ENCODE results near the gene AKR1B15. TPM values are rescaled to one million over a fixed set of nuclear protein-coding genes. Genes with fewer than 3 reads are reported as not detected.

Gene AKR1B15
- total RNA-seq: under 1 TPM in 1 of 2 donors, not detected in 1; 0.20 TPM

DNA sequence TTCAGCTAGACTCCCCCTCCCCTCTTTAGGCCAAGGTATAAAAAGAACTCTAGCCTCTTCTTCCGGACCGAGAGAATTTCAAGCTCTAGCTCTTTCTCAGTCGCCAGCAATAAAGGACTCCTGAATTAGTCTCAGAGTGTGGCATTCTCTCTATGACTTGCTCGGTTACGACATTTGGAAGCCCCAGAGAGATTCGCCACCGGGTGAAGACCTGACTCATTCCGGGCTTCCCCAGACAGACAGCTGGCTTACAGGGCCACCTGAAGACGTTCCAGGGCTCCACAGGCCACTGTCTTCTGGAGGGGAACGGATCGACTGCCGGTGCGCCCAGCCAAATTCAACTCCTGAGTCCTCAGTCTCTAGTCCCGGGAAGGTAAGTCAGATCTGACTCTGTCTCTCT, at the start of gene AKR1B15:
Gene AKR1B15, plus strand, starts transcription at position 234 of the 400 bp plus-strand sequence. CDS start 15,510 bp downstream, outside the sequence.
- H3K9me3 ChIP-seq: no peaks in the 10 kb centered on the region
- no peak within 1 kb of the TSS for H3K4me3 ChIP-seq
- H3K27ac ChIP-seq: peak within 1 kb of the TSS; percentile 67 to 77
- H3K4me1 ChIP-seq: peaks cover 0 to 18% of the 10 kb centered on the region in 2 donors
- no peaks in the 10 kb centered on the region for H3K36me3 ChIP-seq
- no peaks in the 10 kb centered on the region for H3K27me3 ChIP-seq
- no peak for DNase-seq (ENCODE audit: low spot score)
- TF ChIP-seq, protein P1, sequence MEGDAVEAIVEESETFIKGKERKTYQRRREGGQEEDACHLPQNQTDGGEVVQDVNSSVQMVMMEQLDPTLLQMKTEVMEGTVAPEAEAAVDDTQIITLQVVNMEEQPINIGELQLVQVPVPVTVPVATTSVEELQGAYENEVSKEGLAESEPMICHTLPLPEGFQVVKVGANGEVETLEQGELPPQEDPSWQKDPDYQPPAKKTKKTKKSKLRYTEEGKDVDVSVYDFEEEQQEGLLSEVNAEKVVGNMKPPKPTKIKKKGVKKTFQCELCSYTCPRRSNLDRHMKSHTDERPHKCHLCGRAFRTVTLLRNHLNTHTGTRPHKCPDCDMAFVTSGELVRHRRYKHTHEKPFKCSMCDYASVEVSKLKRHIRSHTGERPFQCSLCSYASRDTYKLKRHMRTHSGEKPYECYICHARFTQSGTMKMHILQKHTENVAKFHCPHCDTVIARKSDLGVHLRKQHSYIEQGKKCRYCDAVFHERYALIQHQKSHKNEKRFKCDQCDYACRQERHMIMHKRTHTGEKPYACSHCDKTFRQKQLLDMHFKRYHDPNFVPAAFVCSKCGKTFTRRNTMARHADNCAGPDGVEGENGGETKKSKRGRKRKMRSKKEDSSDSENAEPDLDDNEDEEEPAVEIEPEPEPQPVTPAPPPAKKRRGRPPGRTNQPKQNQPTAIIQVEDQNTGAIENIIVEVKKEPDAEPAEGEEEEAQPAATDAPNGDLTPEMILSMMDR (IDR thresholded peaks at IDR 0.05): no peak

DNA sequence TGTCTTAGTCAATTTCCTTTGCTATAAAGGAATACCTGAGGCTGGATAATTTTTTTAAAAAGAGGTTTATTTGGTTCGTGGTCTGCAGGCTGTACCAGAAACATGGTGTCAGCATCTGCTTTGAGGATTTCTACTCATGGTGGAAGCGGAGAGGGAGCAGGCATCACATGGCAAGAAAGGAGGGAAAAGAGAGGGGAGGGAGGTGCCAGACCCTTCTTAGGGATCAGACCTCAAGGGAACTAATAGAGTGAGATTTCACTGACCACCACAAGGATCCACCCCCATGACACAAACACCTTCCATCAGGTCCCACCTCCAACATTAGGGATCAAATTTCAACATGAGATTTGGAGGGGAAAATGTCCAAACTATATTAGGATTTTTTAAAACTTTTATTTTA, 48.5 kb upstream of the AKR1B15 start:
- no peaks in the 10 kb centered on the region for H3K27me3 ChIP-seq
- no peaks in the 10 kb centered on the region for H3K9me3 ChIP-seq
- H3K4me1 ChIP-seq: no peaks in the 10 kb centered on the region
- no peak overlapping the region for H3K27ac ChIP-seq
- TF ChIP-seq, protein P1 (IDR thresholded peaks at IDR 0.05): no peak
- no peaks in the 10 kb centered on the region for H3K36me3 ChIP-seq
- no peak overlapping the region for H3K4me3 ChIP-seq
- no peak for DNase-seq (ENCODE audit: low spot score)

DNA sequence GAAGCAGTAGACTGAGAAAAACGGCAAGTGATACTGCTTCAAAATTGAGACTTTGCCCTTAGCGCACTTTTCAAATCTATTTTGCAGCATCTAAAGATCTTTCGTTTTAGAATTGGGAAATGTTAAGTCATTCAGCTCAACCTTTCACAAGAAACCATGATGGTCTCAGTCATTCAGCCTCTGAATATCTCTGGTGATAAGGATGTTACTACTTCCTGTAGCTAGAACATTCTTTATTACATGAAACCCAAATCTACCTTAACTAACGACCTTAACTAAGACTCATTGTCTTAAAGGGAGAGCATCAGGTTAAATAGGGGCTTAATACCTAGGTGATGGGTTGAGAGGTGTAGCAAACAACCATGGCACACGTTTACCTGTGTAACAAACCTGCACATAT, 47.9 kb upstream of the AKR1B15 start:
- H3K9me3 ChIP-seq: no peaks in the 10 kb centered on the region
- H3K4me3 ChIP-seq: no peak overlapping the region
- no peaks in the 10 kb centered on the region for H3K36me3 ChIP-seq
- no peaks in the 10 kb centered on the region for H3K4me1 ChIP-seq
- DNase-seq (ENCODE audit: low spot score): no peak
- H3K27ac ChIP-seq: no peak overlapping the region
- TF ChIP-seq, protein P1 (IDR thresholded peaks at IDR 0.05): no peak
- H3K27me3 ChIP-seq: no peaks in the 10 kb centered on the region

DNA sequence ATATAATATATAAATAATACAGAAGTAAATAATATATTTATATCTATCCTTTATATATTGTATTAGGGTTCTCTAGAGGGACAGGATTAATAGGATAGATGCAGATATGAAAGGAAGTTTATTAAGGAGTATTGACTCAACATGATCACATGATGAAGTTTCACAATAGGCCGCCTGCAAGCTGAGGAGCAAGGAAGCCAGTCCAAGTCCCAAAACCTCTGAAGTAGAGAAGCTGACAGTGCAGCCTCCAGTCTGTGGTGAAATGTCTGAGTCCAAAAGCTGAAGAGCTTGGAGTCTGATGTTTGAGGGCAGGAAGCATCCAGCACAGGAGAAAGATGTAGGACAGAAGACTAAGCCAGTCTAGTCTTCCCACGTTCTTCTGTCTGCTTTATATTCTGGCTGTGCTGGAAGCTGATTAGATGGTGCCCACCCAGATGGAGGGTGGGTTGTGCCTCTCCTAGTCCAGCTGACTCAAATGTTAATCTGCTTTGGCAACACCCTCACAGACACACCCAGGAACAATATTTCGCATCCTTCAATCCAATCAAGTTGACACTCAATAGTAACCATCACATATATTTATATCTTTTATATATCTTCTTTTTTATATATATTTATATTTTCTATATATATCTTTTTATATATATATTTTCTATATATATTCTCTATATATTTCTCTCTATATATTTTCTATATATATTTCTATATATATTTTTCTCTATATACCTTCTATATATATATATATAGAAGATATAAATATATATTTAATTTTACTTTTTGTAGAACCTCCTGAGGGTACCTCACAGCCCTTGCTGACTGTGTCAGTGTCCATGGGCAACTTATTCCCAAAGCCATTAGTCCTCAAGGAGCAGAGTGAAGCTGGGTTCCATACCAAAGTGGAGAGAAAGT, 46.2 kb upstream of the AKR1B15 start:
- Histone ChIP-seq H3K27me3 (no peaks in the 10 kb centered on the region), H3K27ac (peak overlapping the region in 1 of 2 donors; percentile 18), H3K4me3 (no peak overlapping the region), H3K9me3 (no peaks in the 10 kb centered on the region), H3K36me3 (no peaks in the 10 kb centered on the region), H3K4me1 (no peaks in the 10 kb centered on the region)
- DNase-seq (ENCODE audit: low spot score): peak; percentile 87
- TF ChIP-seq, protein P1 (IDR thresholded peaks at IDR 0.05): no peak

DNA sequence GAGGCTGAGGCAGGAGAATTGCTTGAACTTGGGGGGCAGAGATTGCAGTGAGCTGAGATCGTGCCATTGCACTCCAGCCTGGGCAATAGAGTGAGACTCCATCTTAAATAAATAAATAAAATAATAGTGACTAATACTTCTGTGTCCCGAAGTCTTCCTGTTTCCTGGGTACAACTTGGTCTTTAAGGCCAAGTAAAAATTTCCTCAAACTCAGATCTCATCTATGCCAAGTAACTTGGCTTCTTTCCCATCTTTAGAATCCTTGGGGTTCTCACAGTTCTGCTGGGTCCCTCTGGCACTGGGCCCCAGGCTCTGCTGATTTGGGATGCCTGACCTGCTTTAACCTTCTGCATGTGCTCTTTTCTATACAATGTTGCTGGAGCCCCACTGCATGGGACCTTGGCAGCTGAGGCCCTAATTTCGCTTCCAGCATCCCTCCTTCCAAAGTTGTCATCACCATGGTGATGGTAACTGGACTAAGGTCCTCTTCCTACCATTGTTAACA, 44.2 kb upstream of the AKR1B15 start:
- no peaks in the 10 kb centered on the region for H3K36me3 ChIP-seq
- no peaks in the 10 kb centered on the region for H3K9me3 ChIP-seq
- no peaks in the 10 kb centered on the region for H3K27me3 ChIP-seq
- TF ChIP-seq, protein P1 (IDR thresholded peaks at IDR 0.05): no peak
- DNase-seq (ENCODE audit: low spot score): no peak
- H3K4me3 ChIP-seq: no peak overlapping the region
- no peaks in the 10 kb centered on the region for H3K4me1 ChIP-seq
- H3K27ac ChIP-seq: no peak overlapping the region

Data from right atrium auricular region (tissue), 2 donors.